Skin epidermis (tissue), 12 donors: Measurements from ENCODE around the gene CASTOR1.

Experiments
- H3K27ac ChIP-seq, 21 experiments: fragments of 200-600 bp; sonication (generic) in 11 of 21; one replicate each; pipeline ENCODE4 v1.5.0; 2020; ENCODE audit warnings: mild to moderate bottlenecking in 3 of 21, inconsistent platforms in 2 of 21, moderate library complexity in 2 of 21
- H3K4me3 ChIP-seq, 7 experiments: fragments of 200-600 bp; sonication (generic) in 2 of 7; one replicate each; pipeline ENCODE4 v1.5.0; 2020; ENCODE audit warnings: inconsistent platforms in 2 of 7, mild to moderate bottlenecking in 2 of 7, moderate library complexity in 1 of 7

The CASTOR1 gene

GRCh38 chr22:30273711-30274436 lies 15.4 kb downstream of the CASTOR1 start:
- H3K27ac ChIP-seq, result peak overlapping the region in 2 of 21 experiments; percentile 26 to 35
- H3K4me3 ChIP-seq, result no peak overlapping the region

DNA sequence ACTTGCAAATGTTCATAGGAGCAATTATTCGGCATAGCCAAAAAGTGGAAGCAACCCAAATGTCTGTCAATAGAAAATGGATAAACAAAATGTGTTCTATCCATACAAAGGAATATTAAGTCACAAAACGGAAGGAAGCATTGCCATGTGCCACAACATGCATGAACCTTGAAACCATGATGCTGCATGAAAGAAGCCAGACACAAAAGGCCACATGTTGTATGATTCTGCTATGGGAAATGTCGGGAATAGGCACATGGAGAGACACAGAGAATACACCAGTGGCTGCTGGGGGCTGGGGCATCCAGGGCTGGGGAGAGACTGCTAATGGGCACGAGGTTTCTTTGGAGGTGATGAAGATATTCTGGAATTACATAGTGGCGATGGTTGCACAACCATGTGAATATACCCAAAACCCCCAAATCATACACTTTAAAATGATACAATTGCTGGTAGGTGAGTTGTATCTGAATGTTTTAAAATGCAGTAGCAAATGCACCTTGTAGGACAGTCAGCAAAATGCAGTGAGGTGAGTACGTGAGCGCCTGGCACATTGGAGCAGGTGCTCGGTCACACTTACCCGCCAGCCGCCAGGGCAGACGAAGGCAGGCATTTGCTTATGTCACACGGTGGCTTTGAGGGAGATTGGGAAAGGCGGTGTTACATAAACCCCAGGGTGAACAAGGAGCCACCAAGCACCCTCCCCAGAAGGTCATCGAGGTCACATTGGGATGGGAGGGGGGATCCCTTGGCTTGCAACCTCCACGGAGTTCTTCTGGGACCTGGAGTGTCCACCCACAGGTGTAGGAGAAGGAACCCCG lies 16.3 kb downstream of the CASTOR1 start:
- H3K4me3 ChIP-seq, result no peak overlapping the region
- H3K27ac ChIP-seq, result no peak overlapping the region

DNA sequence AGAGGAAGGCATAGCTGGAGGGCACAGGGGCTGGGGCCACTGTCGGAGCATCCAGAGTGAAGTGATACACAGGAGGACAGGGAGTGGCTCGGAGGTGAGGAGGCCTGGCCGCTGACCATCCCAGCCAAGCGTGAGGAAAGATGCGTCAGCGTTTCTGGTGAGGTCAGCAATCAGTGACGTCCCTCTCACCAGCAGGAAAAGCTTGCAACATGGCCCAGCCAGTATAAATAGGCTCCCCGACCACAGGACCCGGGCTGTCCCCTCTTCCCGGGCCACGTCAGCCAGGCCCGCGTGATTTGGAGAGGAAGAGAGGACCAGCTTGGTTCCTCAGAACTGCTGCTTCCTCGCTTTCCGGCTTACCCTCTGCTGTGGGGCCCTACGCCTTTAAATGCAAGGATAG lies 18.5 kb downstream of the CASTOR1 start:
- H3K27ac ChIP-seq, result peak overlapping the region in 4 of 21 experiments; percentile 25 to 58 (median 46)
- no peak overlapping the region for H3K4me3 ChIP-seq

GRCh38 chr22:30268331-30268730 lies 21.0 kb downstream of the CASTOR1 start:
- Histone ChIP-seq H3K27ac (peak overlapping the region in 11 of 21 experiments; percentile 18 to 89 (median 76)), H3K4me3 (no peak overlapping the region)

GRCh38 chr22:30267382-30268302 lies 21.7 kb downstream of the CASTOR1 start:
- peak overlapping the region in 18 of 21 experiments; percentile 54 to 89 (median 76) for H3K27ac ChIP-seq
- peak overlapping the region in 5 of 7 experiments; percentile 3 to 44 (median 37) for H3K4me3 ChIP-seq

DNA sequence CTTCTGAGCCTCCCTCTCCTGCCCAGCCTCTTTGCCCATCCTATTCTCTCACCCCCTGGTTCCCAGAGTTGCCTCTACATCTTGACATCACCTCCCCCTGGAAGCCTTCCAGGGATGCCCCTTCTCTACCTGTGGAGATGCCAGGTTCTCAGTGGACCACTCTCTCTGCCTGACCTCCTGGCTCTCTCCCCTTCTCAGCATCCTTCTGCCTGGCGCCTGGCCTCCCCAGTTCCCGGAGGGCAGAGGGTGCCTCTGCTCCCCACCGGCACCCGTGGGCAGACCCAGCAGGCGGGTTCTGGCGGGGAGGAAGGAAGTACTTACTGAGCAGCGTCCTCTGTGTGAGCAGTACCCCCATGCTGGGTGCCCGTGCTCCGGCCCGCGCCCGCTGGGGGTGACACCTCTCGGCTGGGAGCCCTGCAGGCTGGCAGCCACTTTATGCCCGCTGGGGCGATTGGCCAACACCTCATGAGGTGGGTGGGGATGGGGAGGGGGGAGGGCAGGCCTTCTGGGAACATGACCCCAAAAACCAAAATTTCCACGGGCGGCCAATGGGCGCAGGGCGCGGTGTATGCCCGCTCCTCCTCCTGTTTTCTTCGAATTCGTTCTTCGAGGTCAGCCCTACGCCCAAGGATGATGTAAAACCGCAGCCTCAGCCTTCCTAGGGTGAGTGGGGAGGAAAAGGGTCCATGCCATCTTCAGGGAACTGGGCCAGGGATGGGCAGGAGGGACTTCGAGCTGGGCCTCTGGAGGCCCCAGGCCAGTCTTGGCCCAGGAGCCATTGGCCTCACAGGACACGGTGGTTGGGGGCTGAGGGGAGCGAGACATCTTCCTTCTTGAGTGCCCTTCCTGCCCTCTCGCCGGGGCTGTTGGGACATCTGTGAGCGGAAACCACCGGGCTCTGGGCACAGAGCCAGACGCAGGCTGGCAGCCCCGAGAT lies 22.6 kb downstream of the CASTOR1 start, which contains the start of gene OSM:
TSS of gene OSM (minus strand) at position 407 of the 937 bp plus-strand sequence. CDS start at position 355, 52 bp downstream.
- H3K27ac ChIP-seq, result peak within 1 kb of the TSS in 20 of 21 experiments; percentile 1 to 89 (median 75)
- H3K4me3 ChIP-seq, result peak within 1 kb of the TSS; percentile 13 to 44 (median 37)

- H3K4me3 ChIP-seq, result peak overlapping the region; percentile 13 to 44 (median 37)
- H3K27ac ChIP-seq, result peak overlapping the region in 20 of 21 experiments; percentile 1 to 89 (median 75)
Observed at GRCh38 chr22:30265823-30266444, 23.4 kb downstream of the CASTOR1 start.

- Histone ChIP-seq H3K4me3 (peak overlapping the region in 3 of 7 experiments; percentile 32 to 44 (median 37)), H3K27ac (peak overlapping the region in 14 of 21 experiments; percentile 56 to 89 (median 78))
Observed at GRCh38 chr22:30265131-30265720, 24.1 kb downstream of the CASTOR1 start.

- H3K4me3 ChIP-seq, result no peak overlapping the region
- H3K27ac ChIP-seq, result peak overlapping the region in 2 of 21 experiments; percentile 2 to 17
Observed at GRCh38 chr22:30263883-30264282, 25.4 kb downstream of the CASTOR1 start.

DNA sequence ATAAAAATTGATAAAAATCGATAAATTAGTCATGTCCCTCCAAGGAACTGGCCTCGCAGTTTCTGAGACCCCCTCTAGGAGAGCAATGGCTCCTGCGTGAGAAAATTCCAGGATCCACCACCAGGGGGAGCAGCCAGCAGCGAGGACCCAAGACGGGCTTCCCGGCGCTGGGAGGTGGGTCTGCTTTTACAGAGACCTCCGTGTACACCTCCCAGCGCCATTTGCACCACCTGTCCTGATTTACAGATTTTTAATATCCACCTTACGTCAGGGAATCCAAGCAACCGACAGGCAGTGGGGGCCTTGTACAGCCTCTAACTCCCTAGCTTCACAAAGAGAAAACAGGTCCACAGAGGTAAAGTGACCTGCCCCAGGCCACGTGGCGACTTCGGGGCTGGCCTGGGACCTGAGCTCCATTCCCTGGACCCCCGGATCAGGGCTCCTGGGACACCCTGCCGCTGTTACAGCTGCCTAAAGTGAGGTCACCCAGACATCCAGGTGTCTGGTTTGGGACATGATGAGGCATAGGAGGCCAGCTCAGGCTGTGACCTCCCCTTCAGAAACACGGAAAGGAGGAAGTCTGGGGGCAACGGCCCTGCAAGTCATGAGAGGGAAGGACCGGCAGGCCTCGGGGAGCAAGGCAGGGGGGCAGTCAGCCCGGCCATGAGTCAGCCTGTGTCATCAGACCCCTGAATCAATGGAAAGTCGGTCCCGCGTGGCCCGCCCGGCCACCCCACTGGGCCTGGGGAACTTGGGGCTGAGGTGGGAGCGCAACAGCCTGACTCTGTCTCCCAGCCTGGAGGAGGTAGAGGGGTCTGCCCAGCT lies 26.2 kb downstream of the CASTOR1 start:
- H3K4me3 ChIP-seq, result peak overlapping the region in 3 of 7 experiments; percentile 1 to 11 (median 3)
- peak overlapping the region in 8 of 21 experiments; percentile 2 to 51 (median 20) for H3K27ac ChIP-seq

- peak overlapping the region in 2 of 21 experiments; percentile 51 to 73 for H3K27ac ChIP-seq
Observed at GRCh38 chr22:30262112-30262511, 27.2 kb downstream of the CASTOR1 start.

DNA sequence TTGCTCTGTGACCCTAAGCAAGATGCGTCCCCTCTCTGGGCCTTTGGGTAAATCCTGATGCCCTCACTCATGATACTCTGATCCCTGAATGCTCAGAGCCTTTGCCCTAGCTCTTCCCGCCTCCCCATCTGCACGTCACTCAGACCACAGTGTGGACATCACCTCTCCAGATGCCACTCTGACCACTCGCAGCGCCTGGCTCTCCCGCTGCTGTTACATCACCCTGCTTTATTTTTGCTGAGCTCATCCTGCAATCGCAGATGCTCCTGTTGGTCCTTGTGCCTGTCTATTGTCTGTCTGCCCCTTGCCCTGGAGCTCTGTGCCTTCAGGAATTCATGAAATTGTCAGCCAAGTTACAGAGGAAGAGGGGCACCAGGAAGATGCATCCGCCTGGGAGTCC lies 28.2 kb downstream of the CASTOR1 start:
- H3K4me3 ChIP-seq, result no peak overlapping the region
- no peak overlapping the region for H3K27ac ChIP-seq

More at GRCh38 chr22:30262112-30262511, 27.2 kb downstream of the CASTOR1 start:
- H3K4me3 ChIP-seq, result no peak overlapping the region

DNA sequence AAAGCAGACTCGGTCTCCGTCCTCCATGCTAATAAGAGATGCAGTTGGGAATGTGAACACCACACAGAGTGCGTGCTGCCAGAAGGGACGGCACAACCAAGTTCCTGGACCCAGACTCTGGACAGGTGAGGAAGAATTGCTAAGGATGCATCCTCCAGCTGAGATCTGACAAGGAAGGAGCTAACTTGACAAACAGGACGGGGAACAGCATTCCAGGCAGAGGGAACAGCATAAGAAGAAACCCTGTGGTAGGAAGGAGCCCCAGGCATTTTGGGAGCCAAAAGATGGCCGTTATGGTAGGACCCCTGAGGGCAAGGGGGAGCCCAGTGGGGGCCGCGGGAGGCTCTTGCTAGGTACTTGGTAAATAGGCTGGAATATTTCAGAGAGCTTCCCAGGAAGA lies 28.6 kb downstream of the CASTOR1 start:
- no peak overlapping the region for H3K27ac ChIP-seq

DNA sequence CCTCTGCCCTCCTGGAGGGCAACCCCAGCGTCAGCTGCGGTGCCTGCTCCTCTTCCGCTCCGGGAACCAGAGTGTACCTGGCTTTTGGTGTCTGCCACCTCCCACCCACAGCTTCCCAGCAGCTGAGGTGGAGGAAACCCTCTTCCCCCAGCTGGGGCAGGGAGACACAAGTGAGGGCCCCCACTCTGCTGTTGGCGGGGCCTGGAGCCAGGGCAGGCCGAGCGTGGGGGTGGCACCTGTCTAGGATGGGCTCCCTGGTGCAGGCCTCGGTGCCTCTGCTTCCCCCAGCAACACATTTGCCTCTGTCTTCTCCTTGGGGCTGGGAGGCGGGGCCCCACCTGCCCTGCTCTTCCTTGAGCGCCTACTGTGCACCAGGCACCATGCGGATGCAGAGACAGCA lies 29.0 kb downstream of the CASTOR1 start:
- H3K4me3 ChIP-seq, result no peak overlapping the region
- no peak overlapping the region for H3K27ac ChIP-seq

More for the DNA sequence above, 28.6 kb downstream of the CASTOR1 start:
- H3K4me3 ChIP-seq, result no peak overlapping the region

DNA sequence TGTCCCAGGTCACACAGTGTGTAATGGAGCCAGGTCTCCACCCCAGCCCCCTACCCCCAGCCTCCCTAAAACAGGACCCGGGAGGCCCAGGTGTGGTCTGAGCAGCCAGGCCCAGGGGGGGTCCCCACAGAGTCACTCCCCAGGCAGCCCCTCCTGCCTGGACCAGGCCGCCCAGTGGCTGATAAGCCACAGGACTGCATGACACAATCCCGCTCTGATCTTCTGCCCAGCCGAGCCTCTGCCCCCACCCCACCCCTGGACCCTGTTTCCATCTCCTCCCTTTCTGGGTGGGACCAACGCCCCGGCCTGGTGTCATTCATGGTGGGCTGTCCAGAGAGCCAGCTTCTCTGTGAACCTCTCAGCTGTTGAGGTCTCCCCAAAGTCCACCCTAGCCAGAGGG lies 35.0 kb downstream of the CASTOR1 start:
- no peak overlapping the region for H3K4me3 ChIP-seq
- peak overlapping the region in 3 of 21 experiments; percentile 33 to 75 (median 47) for H3K27ac ChIP-seq

DNA sequence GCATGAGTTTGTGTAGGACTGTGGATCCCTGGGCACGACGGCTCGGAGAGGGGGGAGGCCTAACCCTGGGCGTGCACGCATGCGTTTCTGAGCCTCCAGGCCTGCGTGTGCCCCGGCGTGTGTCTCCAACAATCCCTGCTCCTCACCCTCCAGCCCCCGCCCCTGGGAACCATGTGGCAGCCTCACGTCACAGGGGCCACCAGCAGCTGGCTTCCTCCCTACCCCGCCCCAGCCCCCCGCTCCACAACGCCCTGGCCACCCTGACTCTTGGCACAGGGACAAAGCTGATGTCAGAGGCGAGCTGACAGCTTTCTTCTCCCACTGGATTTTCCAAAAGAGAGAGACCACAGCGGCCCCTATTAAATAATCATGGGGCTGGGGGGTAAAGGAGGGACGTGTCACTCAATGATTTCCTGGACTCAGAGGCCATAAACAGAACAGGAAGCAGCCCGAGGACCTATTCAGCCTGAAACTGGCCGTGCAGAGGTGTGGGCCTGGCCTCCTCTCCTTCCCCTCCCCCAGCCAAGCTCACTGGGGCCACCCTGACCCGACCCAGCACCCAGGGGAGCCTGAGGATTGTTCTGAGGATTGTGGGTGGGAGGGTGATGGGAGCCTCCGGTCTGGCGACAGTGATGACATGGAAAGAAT lies 36.0 kb downstream of the CASTOR1 start:
- no peak overlapping the region for H3K4me3 ChIP-seq
- peak overlapping the region in 11 of 21 experiments; percentile 7 to 75 (median 43) for H3K27ac ChIP-seq
